ENCODE data around the gene ARNT2.

ARNT2 gene

DNA sequence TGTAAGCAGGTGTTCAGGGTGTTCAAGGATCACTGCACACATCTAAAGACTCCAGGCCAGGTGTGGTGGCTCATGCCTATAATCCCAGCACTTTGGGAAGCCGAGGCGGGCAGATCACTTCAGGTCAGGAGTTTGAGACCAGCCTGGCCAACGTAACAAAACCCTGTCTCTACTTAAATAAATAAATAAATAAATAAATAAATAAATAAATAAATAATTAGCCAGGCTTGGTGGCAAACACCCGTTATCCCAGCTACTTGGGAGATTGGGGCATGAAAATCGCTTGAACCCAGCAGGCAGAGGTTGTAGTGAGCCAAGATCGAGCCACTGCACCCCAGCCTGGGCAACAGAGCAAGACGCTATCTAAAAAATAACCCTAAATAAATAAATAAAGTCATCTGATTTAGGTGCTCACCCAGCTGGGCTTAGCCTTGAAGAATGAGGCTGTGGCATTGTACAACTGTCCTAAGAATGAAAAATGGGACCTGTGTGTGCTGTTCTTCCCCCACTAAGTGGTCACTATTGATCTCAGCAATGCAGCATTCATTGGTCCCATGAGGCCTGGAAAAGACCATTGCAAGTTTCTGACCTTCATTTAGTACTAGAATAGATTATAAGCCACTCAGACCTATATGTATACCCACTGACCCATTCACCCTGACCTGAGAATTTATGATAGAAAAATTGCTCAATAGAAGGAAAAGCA, 208.1 kb downstream of the ARNT2 start:
- ChIA-PET POLR2A (no interaction called here), CTCF (interaction anchor here (0.7 to 1.2 kb wide), 2 partner anchors 164 kb away, joined by 3 read pairs; no protein-coding TSS in a partner anchor)
- DNase-seq (ENCODE audit: extremely low spot score) = no peak
- TF ChIP-seq CTCF (IDR thresholded peaks at IDR 0.05; ENCODE audit: control extremely low read depth, extremely low read depth, low read depth, missing control alignments) = no peak

DNA sequence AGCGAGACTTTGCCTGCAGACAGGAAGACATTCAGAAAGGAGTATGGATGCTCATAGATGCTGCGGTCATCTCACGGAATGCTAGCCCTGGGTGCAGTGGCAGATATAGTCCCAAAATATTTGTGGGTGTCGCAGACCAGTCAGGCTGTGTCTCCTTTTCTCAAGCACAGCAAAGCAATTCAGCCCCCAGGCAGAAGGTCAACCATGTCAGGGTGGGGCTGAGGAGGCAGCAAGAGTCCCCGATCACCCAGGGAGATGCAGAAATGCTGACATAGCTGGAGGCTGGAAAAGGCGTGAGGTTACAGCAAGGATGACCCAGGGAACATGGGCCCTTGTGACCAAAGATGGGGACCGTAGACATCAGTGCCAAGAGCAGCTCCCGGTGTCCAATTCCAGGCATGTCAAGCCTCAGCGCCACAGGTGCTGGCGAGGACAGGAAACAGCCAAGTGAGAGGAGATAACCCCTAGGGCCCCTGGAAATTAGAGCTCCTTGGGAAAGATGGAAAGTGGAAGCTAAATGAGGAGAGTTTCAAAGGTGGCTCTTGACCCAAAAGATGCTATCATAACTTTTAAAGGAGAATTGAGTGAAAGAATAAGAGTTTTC, 209.7 kb downstream of the ARNT2 start:
- no peak for DNase-seq (ENCODE audit: extremely low spot score)
- no peak for TF ChIP-seq CTCF (IDR thresholded peaks at IDR 0.05; ENCODE audit: control extremely low read depth, extremely low read depth, low read depth, missing control alignments)
- CTCF ChIA-PET = interaction anchor here (1.2 kb wide), 1 partner anchor 162 kb away, joined by 3 read pairs; no protein-coding TSS in a partner anchor
- POLR2A ChIA-PET = no interaction called here

DNA sequence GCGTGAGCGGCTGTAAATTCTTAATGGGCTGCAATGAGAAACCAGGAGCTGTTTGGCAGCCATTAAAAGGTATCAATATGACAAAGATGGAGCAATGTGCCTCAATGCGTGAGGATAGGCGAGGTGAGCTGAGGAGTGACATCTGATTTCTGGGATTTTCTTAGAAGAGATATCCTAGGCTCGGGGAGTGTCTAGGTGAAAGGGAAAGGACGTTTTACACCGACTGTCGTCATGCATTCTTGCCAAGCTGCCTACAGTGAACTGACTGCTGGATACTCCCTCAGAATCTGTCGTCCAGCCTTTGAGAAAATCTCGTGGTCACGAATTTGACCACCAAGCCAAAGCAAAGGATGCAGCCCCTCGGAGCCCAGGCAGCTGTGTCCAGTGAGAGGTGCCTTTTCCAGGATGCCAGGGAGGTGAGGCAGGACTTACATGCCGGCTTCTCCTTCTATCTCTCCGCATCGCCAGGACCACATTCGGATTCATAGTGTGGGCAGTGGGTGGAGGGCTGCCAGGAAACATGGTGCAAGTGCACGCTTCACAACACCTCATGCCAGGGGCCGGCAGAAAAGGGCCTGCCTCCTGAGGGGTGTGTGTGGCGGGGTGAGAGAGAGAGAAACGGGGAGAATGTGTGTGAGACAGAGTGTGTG, 210.7 kb downstream of the ARNT2 start:
- ChIA-PET CTCF (no interaction called here), POLR2A (no interaction called here)
- DNase-seq (ENCODE audit: extremely low spot score) = no peak
- TF ChIP-seq CTCF (IDR thresholded peaks at IDR 0.05; ENCODE audit: control extremely low read depth, extremely low read depth, low read depth, missing control alignments) = no peak

- TF ChIP-seq CTCF (IDR thresholded peaks at IDR 0.05; ENCODE audit: control extremely low read depth, extremely low read depth, low read depth, missing control alignments) = no peak
These were observed 211.2 kb downstream of the ARNT2 start for GRCh38 chr15:80615361-80615736.

DNA sequence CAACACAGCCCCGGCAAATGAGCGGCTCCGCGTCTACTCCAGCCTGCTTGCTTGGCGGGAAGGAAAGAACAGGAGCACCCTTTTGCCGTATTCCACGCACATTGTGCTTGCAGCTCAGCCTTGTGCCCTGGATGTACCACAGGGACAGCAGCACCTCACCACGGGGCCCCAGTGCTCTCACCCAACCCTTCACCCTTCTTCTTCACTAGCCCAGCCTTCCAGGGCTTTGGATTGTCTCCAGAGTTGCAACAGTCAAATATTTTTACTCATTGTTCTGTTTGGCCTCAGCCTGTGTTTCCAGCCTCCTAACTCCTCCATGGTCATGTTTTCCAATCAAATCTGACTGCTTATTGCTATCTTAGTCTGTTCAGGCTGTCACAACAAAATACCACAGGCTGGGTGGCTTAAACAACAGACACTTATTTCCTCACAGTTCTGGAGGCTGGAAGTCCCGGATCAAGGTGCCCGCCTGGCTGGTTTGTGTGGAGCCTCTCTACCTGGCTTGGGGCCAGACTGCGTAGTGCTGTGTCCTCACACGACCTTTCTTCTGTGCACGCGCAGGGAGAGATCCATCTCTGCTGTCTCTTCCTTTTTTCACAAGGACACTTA, 211.7 kb downstream of the ARNT2 start:
- no peak for TF ChIP-seq CTCF (IDR thresholded peaks at IDR 0.05; ENCODE audit: control extremely low read depth, extremely low read depth, low read depth, missing control alignments)
- ChIA-PET POLR2A (no interaction called here), CTCF (no interaction called here)
- no peak for DNase-seq (ENCODE audit: extremely low spot score)

More at GRCh38 chr15:80615361-80615736, 211.2 kb downstream of the ARNT2 start:
- DNase-seq (ENCODE audit: extremely low spot score) = no peak
- ChIA-PET CTCF (no interaction called here), POLR2A (no interaction called here)

- CTCF ChIA-PET = interaction anchor here (1.1 to 2.9 kb wide), 4 partner anchors 11 to 158 kb away, joined by 3 to 12 read pairs (median 6); no protein-coding TSS in a partner anchor
- no peak for TF ChIP-seq CTCF (IDR thresholded peaks at IDR 0.05; ENCODE audit: control extremely low read depth, extremely low read depth, low read depth, missing control alignments)
- DNase-seq (ENCODE audit: extremely low spot score) = no peak
- POLR2A ChIA-PET = no interaction called here
These were observed 214.7 kb downstream of the ARNT2 start for GRCh38 chr15:80618685-80619400.
